DMS114 treated with DMSO at 0.1 percent for 48 hours (cell line): Measurements from ENCODE around the gene ZDHHC14.

Source experiments
- DNase-seq: peaks from one replicate; lab custom pipeline; 2025; ENCODE audit not compliant: unreplicated experiment; lab: John Stamatoyannopoulos, UW

ZDHHC14 gene

DNA sequence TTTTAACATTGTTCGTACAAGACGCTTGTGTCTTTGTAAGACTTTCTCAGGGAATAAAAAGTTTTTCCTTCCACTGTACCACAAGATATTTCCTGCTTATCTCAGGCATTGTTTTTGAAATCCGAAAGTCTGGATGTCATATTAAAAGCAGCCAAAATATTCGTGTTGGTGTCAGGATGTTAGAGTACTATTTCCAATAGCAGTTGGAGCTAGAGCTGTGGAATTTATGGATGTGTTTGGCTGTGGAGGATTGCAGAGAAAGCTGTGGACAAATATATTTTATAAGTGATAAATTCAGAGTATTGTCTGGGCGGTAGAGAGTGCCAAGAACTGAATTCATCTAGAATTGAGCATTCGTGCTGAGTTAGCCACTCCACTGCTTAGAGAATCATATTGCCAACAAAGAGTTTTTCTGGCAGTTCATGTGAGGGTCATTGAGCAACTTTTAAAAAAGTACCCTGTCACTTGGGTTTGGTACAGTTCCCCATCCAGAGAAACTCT, 57.7 kb downstream of the ZDHHC14 start:
- no peak for DNase-seq

GRCh38 chr6:157440171-157440570, 59.2 kb downstream of the ZDHHC14 start:
- no peak for DNase-seq

DNA sequence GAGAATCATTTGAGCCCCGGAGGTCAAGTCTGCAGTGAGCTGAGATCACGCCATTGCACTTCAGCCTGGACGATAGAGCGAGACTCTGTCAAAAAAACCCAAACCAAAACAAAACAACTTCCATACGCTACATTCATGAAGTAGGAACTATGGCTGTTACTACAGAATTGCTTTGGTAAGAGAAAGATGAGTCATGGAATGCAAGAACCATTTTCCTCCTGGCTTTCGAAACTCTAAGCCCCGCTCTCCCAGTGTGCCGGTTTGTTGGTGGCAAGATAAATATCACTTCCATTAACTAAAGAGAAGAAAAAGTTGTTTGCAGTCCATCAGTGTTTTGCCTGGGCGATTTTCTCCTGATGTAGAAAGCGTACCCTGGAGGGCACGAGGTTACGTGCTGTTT, 61.3 kb downstream of the ZDHHC14 start:
- DNase-seq, result no peak

- DNase-seq, result no peak
These were observed 62.2 kb downstream of the ZDHHC14 start for GRCh38 chr6:157443066-157443800.

GRCh38 chr6:157445277-157446009, 64.5 kb downstream of the ZDHHC14 start:
- DNase-seq, result no peak

GRCh38 chr6:157447735-157448134, 66.7 kb downstream of the ZDHHC14 start:
- DNase-seq, result no peak

GRCh38 chr6:157449610-157450009, 68.6 kb downstream of the ZDHHC14 start:
- no peak for DNase-seq

GRCh38 chr6:157450931-157451742, 70.1 kb downstream of the ZDHHC14 start:
- DNase-seq, result no peak

- no peak for DNase-seq
These were observed 71.1 kb downstream of the ZDHHC14 start for GRCh38 chr6:157452096-157452495.

DNA sequence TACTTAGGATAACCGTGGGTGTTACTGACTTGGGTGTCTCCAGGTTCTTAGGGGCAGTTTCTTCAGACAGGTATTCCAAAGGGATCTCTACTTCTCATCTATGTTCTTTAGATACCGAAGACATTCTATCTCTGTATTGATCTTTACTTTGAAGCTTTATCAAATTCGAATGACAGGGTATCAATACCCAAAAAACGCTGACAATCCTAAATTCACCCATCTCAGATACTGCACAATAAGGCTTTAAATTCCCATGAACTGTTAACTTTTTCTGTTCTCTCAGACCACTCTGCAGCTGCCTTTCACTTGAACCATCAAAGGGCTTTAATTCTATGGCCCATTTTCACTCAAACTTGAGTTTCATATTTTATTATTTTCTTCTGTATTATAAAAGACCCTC, 72.1 kb downstream of the ZDHHC14 start:
- no peak for DNase-seq

DNA sequence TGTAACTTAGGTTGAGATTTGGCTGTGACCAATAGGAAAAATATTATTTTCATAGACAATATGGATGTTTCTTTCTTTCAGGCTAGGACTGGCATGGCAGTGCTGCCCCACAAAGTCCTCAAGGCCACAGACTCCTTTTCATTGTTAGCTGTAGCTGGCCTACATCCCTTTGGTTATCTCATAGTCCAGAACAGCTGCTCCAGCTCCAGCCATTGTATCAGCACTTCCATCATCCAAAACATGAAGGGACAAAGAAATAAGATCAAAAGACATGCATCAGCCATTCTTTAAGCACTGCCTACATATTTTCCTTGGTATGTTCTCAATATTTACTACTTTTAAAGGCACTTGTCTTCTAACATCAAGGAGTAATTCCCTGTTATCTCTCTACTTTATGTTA, 73.0 kb downstream of the ZDHHC14 start:
- DNase-seq, result no peak

DNA sequence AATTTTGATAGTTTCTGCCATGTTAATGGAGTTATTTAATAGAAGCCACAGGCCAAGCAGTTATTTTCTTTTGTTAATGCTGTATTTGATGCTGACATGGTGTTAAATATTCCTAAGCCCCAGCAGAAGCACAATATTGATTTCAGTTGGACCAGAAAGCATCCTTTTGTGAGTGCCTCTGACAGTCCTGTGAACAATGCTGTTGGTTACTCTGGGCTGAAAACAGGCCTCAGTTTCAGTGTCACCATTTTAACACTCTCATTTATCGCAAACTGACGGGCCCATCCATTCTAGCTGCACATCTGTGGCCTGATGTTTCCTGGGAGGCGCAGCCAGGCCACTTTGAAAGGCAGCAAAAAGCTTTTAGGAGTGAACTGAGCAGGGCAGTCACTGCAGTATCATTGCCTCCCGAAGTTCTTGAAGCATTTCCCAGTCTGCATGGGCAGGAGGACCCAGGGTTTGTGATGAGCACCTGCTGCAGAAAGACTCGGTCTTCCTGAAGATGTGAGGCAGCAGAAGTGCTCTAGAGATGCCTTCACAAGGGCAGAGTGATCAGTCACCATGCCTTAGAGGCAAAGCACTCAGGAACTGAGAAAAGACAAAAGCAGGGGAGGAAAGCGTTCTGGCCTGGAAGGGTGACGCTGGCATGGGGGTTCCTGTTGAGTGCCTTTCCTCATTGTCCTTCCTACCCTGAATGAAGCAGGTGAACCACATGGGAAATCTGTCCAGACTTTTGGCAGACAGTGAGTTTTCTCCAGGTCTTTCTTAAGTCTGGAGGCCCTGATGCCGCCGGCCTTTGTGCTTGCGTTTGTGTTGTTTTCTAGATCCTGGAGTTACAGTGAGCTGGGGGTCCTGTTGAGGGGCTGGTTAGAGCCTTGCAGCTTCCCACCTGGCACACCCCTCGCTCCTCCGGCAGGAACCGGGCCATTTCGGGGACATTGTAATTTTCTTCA, 74.0 kb downstream of the ZDHHC14 start:
- no peak for DNase-seq

DNA sequence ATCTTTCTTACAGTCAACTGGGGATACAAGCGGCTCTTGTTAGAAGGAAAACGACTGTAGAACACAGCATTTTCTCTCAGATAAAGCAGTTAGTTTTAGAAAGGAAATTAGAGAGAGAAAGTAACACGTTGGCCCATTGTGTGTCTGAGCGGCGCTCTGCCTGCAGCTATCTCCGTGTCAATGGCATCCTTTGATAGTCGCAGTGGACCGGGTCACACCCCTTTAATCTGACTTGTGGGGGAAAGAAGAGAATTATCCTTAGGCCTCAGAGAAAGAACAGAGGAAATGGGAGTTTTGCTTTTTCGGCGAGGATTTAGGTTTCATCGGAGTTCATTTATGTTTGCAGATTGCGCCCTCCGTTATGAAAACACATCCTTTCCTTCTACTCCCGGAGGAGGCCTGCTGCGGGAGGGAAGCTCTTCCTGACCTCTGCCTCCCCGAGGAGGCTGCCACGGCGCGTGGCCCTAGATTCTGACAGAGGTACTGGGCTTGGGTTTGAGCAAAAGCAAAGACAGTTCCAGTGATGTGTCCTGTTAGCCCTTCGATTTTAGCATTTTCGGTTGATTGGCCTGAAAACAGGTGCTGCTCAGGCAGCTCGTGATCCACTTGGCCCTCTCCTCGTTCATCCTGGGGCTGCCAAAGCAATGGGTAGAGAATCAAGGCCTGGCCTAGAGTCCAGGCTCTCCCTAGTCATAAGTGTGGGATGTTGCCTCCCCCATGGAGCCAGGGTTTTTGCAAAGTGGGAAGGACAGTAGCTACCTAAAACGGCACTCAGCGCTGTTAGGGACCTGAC, 74.9 kb downstream of the ZDHHC14 start:
- DNase-seq, result no peak

- no peak for DNase-seq
These were observed 75.5 kb downstream of the ZDHHC14 start for GRCh38 chr6:157456524-157456829.

- no peak for DNase-seq
These were observed 76.8 kb downstream of the ZDHHC14 start for GRCh38 chr6:157457787-157458186.

- no peak for DNase-seq
These were observed 78.3 kb downstream of the ZDHHC14 start for GRCh38 chr6:157459327-157459726.

DNA sequence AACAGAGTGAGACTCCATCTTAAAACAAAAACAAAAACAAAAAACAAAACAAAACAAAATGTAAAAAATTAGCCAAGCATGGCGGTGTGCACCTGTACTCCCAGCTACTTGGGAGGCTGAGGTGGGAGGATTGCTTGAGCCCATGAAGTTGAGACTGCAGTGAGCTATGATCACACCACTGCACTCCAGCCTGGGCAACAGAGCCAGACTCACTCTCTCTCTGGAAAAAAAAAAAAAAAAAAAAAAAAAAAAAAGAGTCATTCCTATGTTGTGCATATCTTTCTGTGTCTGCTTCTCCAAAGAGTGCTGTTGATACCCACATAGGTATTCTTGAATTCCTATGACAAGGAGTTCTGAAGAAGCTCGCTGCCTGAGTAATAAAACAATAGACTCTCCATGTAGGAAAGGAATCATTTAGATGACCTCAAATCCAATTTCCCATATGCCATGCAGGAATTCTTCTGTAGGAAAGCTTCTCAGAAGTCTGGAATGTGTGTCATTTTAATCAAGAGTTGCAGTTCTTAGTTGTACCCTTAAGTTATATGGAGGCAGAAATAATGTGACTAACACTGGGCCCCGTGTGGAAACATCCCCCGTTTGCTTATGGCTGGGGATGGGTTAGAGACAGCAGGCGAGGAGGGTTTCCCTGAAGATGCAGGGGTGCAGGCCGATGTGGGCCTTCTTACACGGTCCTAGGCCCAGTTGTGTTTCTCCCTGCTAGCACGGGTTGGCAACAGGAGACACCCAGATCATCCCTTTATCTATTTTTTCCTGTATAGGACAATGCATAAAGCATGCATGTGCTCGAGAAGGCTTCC, 79.4 kb downstream of the ZDHHC14 start:
- DNase-seq, result no peak

DNA sequence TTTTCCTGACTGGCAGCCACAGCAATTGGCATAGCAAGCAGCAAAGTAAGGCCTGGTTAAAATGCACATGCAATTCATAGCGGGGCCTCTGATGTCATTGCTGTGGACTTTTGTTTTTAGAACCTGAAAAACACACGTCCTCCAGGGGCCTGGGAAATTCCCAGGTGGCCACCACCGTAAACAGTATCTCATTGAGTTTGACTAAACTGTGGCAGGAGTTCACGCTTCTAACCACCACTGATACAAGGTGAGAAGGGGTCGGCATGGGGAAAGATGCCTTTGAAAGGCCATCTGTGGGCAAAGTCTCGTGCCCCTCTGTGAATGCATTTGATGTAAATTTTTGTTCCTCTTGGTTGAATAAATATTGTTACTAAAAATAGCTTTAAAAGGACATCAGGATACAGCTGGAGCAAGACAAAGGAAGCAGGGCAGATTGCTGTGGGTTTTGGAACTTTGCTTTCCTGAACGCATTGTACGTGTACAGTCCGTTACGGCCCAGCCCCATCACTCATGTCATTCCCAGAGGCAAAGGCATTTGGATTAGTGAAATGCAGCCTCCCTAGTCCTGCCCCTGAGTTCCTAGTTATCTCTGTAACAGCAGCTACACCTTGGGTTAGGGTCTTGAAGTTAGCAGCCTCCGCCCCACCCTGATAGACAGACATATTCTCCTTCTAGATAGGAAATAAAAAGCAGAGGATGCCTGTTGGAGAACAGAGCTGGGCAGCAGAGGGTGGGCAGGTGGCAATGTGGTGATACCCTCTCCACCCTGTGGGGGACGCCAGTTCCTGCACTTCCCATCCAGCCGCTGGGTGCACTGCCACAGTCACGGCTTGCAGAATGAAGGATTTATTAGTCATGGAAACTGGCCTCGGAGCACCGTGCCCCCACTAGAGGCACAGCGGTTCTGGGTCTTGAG, 80.3 kb downstream of the ZDHHC14 start:
- no peak for DNase-seq
